Endothelial cell of umbilical vein (primary cell): ENCODE data around the gene THSD7A. TPM values are rescaled to one million over a fixed set of nuclear protein-coding genes. Genes with fewer than 3 reads are reported as not detected.

Experiments used
- BruUV-seq: library from RNA; stranded (reverse); fragments of 400-500 nt; replicated peaks from 2 replicates; lab custom pipeline; 2021; lab: Mats Ljungman, UMichigan
- CTCF ChIA-PET: fragments of 300-600, 350-600 bp; sonication (Branson Sonifier 250); formaldehyde crosslinking; loops from one replicate; lab custom pipeline; 2021; ENCODE audit warnings: antibody characterized with exemption, inconsistent platforms; lab: Charles Lee
- POLR2A ChIA-PET: fragments of 300-600, 350-600 bp; sonication (Branson Sonifier 250); formaldehyde crosslinking; loops from one replicate; lab custom pipeline; 2021; ENCODE audit warnings: antibody characterized with exemption, inconsistent platforms; lab: Charles Lee
- DNase-seq: peaks from one replicate; pipeline ENCODE4 v3.0.0-alpha.2; 2011; ENCODE audit warnings: low read depth, low spot score
- FAIRE-seq: peaks from 2 replicates; lab custom pipeline; 2011; peaks lifted over from hg19 to GRCh38; lab: Jason Lieb, UNC
- H2AFZ ChIP-seq: 2 replicates; pipeline ENCODE4 v1.6.0; 2012; ENCODE audit warnings: low read depth, low read length, control low read depth, inconsistent platforms
- H3K27ac ChIP-seq: 2 replicates; pipeline ENCODE4 v1.5.1; 2011; ENCODE audit warnings: low read depth, mild to moderate bottlenecking, control low read depth, low read length, moderate library complexity; ENCODE audit not compliant: insufficient read depth
- H3K27me3 ChIP-seq, 2 experiments: 2 replicates each; pipeline versions ENCODE4 v1.6.0 to v1.6.1; 2011; ENCODE audit warnings: low read length in 2 of 2, mixed read lengths in 1 of 2; ENCODE audit not compliant: control insufficient read depth in 2 of 2, insufficient read depth in 2 of 2
- H3K36me3 ChIP-seq, 2 experiments: 2 replicates in 1 of 2; 3 replicates in 1 of 2; pipeline ENCODE4 v1.5.1; 2011; ENCODE audit warnings: low read length in 2 of 2, mild to moderate bottlenecking in 1 of 2, moderate library complexity in 1 of 2; ENCODE audit not compliant: control insufficient read depth in 2 of 2, insufficient read depth in 2 of 2; ENCODE audit errors: extremely low read depth in 1 of 2
- H3K4me1 ChIP-seq: 3 replicates; pipeline ENCODE4 v1.5.1; 2011; ENCODE audit warnings: mild to moderate bottlenecking, low read length; ENCODE audit not compliant: control insufficient read depth, insufficient read depth; ENCODE audit errors: extremely low read depth
- H3K4me2 ChIP-seq: 2 replicates; pipeline ENCODE4 v1.6.1; 2011; ENCODE audit warnings: low read length, control low read depth, mixed read lengths; ENCODE audit not compliant: insufficient read depth
- H3K4me3 ChIP-seq, 3 experiments: fragments of 200-600 bp in 1 of 3; sonication (generic), shearing (Covaris generic) in 1 of 3; replicated peaks in 1 of 3; 2 replicates each; pipeline ENCODE4 v1.5.1; 2011 to 2016; ENCODE audit warnings: control low read depth in 3 of 3, low read length in 3 of 3, mild to moderate bottlenecking in 2 of 3, inconsistent platforms in 1 of 3, low read depth in 1 of 3, moderate library complexity in 1 of 3; ENCODE audit not compliant: insufficient read depth in 1 of 3
- H3K79me2 ChIP-seq: 2 replicates; pipeline ENCODE4 v1.6.0; 2012; ENCODE audit warnings: low read length, inconsistent platforms; ENCODE audit not compliant: control insufficient read depth, insufficient read depth
- H3K9ac ChIP-seq: replicated peaks from 2 replicates; pipeline ENCODE3; 2011; ENCODE audit warnings: low read length, control low read depth; ENCODE audit not compliant: insufficient read depth; ENCODE audit errors: extremely low read depth
- H3K9me1 ChIP-seq: replicated peaks from 3 replicates; pipeline ENCODE4 v1.6.0; 2011; ENCODE audit warnings: mild to moderate bottlenecking, low read length; ENCODE audit not compliant: control insufficient read depth, insufficient read depth; ENCODE audit errors: extremely low read depth
- H3K9me3 ChIP-seq: replicated peaks from 2 replicates; pipeline ENCODE4 v1.5.1; 2012; ENCODE audit warnings: low read length, inconsistent platforms; ENCODE audit not compliant: control insufficient read depth, insufficient read depth
- H4K20me1 ChIP-seq: replicated peaks from 2 replicates; pipeline ENCODE3; 2011; ENCODE audit warnings: mild to moderate bottlenecking, low read length; ENCODE audit not compliant: control insufficient read depth, insufficient read depth; ENCODE audit errors: extremely low read depth
- EZH2 ChIP-seq: IDR thresholded peaks from 2 replicates; pipeline ENCODE4 v1.6.1; 2012; ENCODE audit warnings: borderline replicate concordance, low read depth, mild to moderate bottlenecking, moderate library complexity, low read length, inconsistent platforms; ENCODE audit not compliant: severe bottlenecking
- FOS ChIP-seq: IDR thresholded peaks from 2 replicates; pipeline ENCODE4 v1.6.1; 2011; ENCODE audit warnings: mild to moderate bottlenecking, low read length, moderate library complexity, borderline replicate concordance; ENCODE audit not compliant: insufficient read depth
- GATA2 ChIP-seq: IDR thresholded peaks from 2 replicates; pipeline ENCODE4 v1.7.0; 2011; ENCODE audit warnings: low read depth, mild to moderate bottlenecking, moderate library complexity, mixed read lengths, low read length; ENCODE audit not compliant: insufficient read length, insufficient read depth
- JUN ChIP-seq: IDR thresholded peaks from 2 replicates; pipeline ENCODE4 v1.6.1; 2011; ENCODE audit warnings: borderline replicate concordance, low read depth; ENCODE audit not compliant: insufficient read length, insufficient read depth
- MYC ChIP-seq: IDR thresholded peaks from one replicate; pipeline ENCODE4 v1.6.1; 2011; ENCODE audit warnings: mild to moderate bottlenecking, low read depth, low read length
- POLR2A ChIP-seq: IDR thresholded peaks from 2 replicates; pipeline ENCODE4 v1.6.1; 2012; ENCODE audit warnings: low read depth, mild to moderate bottlenecking, control low read depth, low read length
- POLR2AphosphoS5 ChIP-seq: IDR thresholded peaks from 2 replicates; pipeline ENCODE4 v1.6.1; 2012; ENCODE audit warnings: low read depth, mild to moderate bottlenecking, control low read depth, low read length, moderate library complexity; ENCODE audit not compliant: insufficient read depth
- dilution Hi-C: fragments of 300-500 bp; cut with MboI; formaldehyde crosslinking; loops from one replicate; pipeline ENCODE4 v1.15.0; 2019; ENCODE audit warnings: low sequenced_read_pairs; ENCODE audit not compliant: extremely low pct_ligation_motif_present
- intact Hi-C: fragments of 100-400 bp; cut with micrococcal nuclease; formaldehyde crosslinking; loops from one replicate; pipeline ENCODE4 v1.10.0; 2022
- polyA plus RNA-seq, 4 experiments: library from polyadenylated mRNA; depleted of rRNA in 3 of 4; stranded (reverse) in 3 of 4; unstranded in 1 of 4; fragments of >200 nt; gene quantifications; 2 replicates each; pipeline versions ENCODE4 v1.2.1 to v1.2.3, GENCODE V29; 2011 to 2012; ENCODE audit warnings: missing spikeins in 1 of 4
- total RNA-seq: library from RNA; stranded (reverse); gene quantifications from 2 replicates; pipeline ENCODE4 v1.2.3, GENCODE V29; 2021
- TF ChIP-seq, protein P1 (sequence below): IDR thresholded peaks from 2 replicates; pipeline ENCODE4 v1.6.1; 2011; ENCODE audit not compliant: insufficient read depth, insufficient read length
- TF ChIP-seq, protein P2 (sequence below), 2 donors: IDR thresholded peaks; 1 replicate in 1 of 2; 2 replicates in 1 of 2; pipeline ENCODE4 v1.5.1; 2011; ENCODE audit warnings: low read length in 2 of 2, mild to moderate bottlenecking in 2 of 2, moderate library complexity in 2 of 2, control low read depth in 1 of 2, inconsistent platforms in 1 of 2, low read depth in 1 of 2; ENCODE audit not compliant: insufficient read depth in 1 of 2; ENCODE audit errors: extremely low read depth in 1 of 2

THSD7A gene
- total and polyA plus RNA-seq, 2 donors (not counting 3 experiments of a cell fraction or from before 2014, with no cell fraction given): 3.3 to 12.7 TPM

DNA sequence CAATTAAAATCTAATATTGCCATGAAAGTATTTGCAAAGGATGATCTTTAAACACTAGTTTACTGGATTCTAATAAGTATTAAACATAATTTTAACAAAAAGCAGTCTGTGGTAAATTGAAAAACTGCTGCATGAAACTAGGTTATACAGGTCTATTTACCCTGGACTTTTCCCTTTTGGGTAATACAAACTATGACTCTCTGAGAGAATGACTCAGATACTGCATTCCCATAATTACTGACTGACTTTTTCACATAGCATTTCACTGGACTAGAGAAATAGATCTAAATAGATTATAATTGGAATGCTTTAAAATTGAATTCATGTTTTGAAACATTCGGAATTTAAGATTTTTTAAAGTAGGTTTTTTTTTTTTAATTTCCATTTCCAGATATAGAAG lies 395.7 kb downstream of the THSD7A start:
- H3K4me3 ChIP-seq: no peak overlapping the region
- ChIA-PET POLR2A (no interaction called here), CTCF (interaction anchor here (0.9 kb wide), 1 partner anchor 15 kb away, joined by 4 read pairs; no protein-coding TSS in a partner anchor)
- H4K20me1 ChIP-seq: no peaks in the 10 kb centered on the region
- no peak overlapping the region for H3K4me2 ChIP-seq
- intact Hi-C loops: no loop called here
- TF ChIP-seq GATA2: no peak
- no peak for TF ChIP-seq POLR2AphosphoS5
- TF ChIP-seq, protein P1, sequence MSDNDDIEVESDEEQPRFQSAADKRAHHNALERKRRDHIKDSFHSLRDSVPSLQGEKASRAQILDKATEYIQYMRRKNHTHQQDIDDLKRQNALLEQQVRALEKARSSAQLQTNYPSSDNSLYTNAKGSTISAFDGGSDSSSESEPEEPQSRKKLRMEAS: no peak
- TF ChIP-seq, protein P2, sequence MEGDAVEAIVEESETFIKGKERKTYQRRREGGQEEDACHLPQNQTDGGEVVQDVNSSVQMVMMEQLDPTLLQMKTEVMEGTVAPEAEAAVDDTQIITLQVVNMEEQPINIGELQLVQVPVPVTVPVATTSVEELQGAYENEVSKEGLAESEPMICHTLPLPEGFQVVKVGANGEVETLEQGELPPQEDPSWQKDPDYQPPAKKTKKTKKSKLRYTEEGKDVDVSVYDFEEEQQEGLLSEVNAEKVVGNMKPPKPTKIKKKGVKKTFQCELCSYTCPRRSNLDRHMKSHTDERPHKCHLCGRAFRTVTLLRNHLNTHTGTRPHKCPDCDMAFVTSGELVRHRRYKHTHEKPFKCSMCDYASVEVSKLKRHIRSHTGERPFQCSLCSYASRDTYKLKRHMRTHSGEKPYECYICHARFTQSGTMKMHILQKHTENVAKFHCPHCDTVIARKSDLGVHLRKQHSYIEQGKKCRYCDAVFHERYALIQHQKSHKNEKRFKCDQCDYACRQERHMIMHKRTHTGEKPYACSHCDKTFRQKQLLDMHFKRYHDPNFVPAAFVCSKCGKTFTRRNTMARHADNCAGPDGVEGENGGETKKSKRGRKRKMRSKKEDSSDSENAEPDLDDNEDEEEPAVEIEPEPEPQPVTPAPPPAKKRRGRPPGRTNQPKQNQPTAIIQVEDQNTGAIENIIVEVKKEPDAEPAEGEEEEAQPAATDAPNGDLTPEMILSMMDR (IDR thresholded peaks at IDR 0.05; ENCODE audit: extremely low read depth in 1 of 2, insufficient read depth in 1 of 2, low read depth in 1 of 2, low read length in 2 of 2): no peak
- no peak for TF ChIP-seq POLR2A
- TF ChIP-seq MYC: no peak
- TF ChIP-seq EZH2: no peak
- TF ChIP-seq JUN: no peak
- TF ChIP-seq FOS: no peak
- dilution Hi-C loops: no loop called here
- no peaks in the 10 kb centered on the region for H3K4me1 ChIP-seq
- H3K79me2 ChIP-seq: no peaks in the 10 kb centered on the region
- H3K9ac ChIP-seq: no peak overlapping the region
- DNase-seq: no peak
- BruUV-seq: no TSS peak
- no peak for FAIRE-seq
- H2AFZ ChIP-seq: no peak overlapping the region
- H3K9me3 ChIP-seq: no peaks in the 10 kb centered on the region
- no peak overlapping the region for H3K27ac ChIP-seq
- H3K36me3 ChIP-seq: no peaks in the 10 kb centered on the region
- no peaks in the 10 kb centered on the region for H3K27me3 ChIP-seq
- H3K9me1 ChIP-seq: no peaks in the 10 kb centered on the region
